ENCODE results near the gene DNALI1.

The DNALI1 gene

GRCh38 chr1:37605061-37605650 lies 48.4 kb downstream of the DNALI1 start:
- no peak for DNase-seq

GRCh38 chr1:37605806-37606474 lies 49.2 kb downstream of the DNALI1 start:
- DNase-seq: no peak

GRCh38 chr1:37606481-37607263 lies 49.9 kb downstream of the DNALI1 start:
- DNase-seq: no peak

- DNase-seq: no peak
Observed at GRCh38 chr1:37609002-37609401, 52.3 kb downstream of the DNALI1 start.

GRCh38 chr1:37609994-37610393 lies 53.3 kb downstream of the DNALI1 start:
- DNase-seq: no peak

GRCh38 chr1:37612186-37612585 lies 55.4 kb downstream of the DNALI1 start:
- DNase-seq: no peak

GRCh38 chr1:37614105-37614504 lies 57.4 kb downstream of the DNALI1 start:
- DNase-seq: no peak

DNA sequence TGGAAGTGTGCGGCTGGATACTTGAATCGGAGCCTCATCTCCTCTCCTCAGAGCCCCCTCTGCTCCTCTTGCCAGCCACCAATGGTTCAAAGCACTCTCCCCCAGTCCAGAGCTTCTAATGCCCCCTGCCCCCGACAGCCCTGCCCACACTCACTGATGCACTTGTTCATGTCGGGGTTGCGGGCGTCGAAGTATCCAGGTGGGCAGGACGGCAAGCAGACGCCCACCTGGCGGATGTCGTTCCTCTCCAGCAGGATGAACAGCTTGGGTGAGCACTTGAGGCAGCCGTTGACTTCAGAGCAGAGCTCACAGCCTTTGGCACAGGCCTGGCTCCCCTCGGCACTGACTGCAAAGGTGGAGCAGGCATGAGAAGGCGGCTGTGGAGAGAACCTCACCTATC lies 59.6 kb downstream of the DNALI1 start:
- DNase-seq: no peak

All from NCI-H510A (cell line).